HS-27A (cell line): ENCODE measurements around the gene RAI14.

ENCODE experiments used
- DNase-seq: peaks from one replicate; pipeline ENCODE4 v3.0.0-alpha.2; 2012; ENCODE audit warnings: low read depth, missing footprints

The RAI14 gene

GRCh38 chr5:34656001-34656699 is at the start of gene RAI14:
Gene RAI14, plus strand, starts transcription at chr5:34656328. Its CDS starts 30,592 bp downstream, at chr5:34686920.
- DNase-seq, result no peak

GRCh38 chr5:34608368-34608767 is 47.8 kb upstream of the RAI14 start:
- DNase-seq, result no peak

GRCh38 chr5:34608859-34609648 is 47.1 kb upstream of the RAI14 start:
- peak; percentile 93 for DNase-seq

- peak; percentile 66 for DNase-seq
These were observed 46.1 kb upstream of the RAI14 start for GRCh38 chr5:34609951-34610441.

GRCh38 chr5:34610546-34610945 is 45.6 kb upstream of the RAI14 start:
- no peak for DNase-seq

- DNase-seq, result no peak
These were observed 44.4 kb upstream of the RAI14 start for GRCh38 chr5:34611464-34612415.

- DNase-seq, result no peak
These were observed 39.5 kb upstream of the RAI14 start for GRCh38 chr5:34616651-34617050.

GRCh38 chr5:34618371-34619065 is 37.6 kb upstream of the RAI14 start:
- no peak for DNase-seq

GRCh38 chr5:34620185-34620584 is 35.9 kb upstream of the RAI14 start:
- DNase-seq, result no peak

GRCh38 chr5:34621277-34622097 is 34.6 kb upstream of the RAI14 start:
- no peak for DNase-seq

- no peak for DNase-seq
These were observed 34.1 kb upstream of the RAI14 start for GRCh38 chr5:34622098-34622400.

GRCh38 chr5:34624691-34625090 is 31.4 kb upstream of the RAI14 start:
- DNase-seq, result no peak

GRCh38 chr5:34625246-34625645 is 30.9 kb upstream of the RAI14 start:
- no peak for DNase-seq

- DNase-seq, result no peak
These were observed 30.1 kb upstream of the RAI14 start for GRCh38 chr5:34626036-34626435.

- no peak for DNase-seq
These were observed 29.4 kb upstream of the RAI14 start for GRCh38 chr5:34626751-34627150.

- no peak for DNase-seq
These were observed 28.3 kb upstream of the RAI14 start for GRCh38 chr5:34627794-34628193.

- no peak for DNase-seq
These were observed 27.8 kb upstream of the RAI14 start for GRCh38 chr5:34628373-34628772.

GRCh38 chr5:34630596-34630995 is 25.5 kb upstream of the RAI14 start:
- no peak for DNase-seq

- DNase-seq, result no peak
These were observed 23.2 kb upstream of the RAI14 start for GRCh38 chr5:34632807-34633422.

- peak; percentile 69 for DNase-seq
These were observed 16.1 kb upstream of the RAI14 start for GRCh38 chr5:34639852-34640626.
